PC-9 (cell line): ENCODE results near the gene TTC32. TPM values are rescaled to one million over a fixed set of nuclear protein-coding genes. Genes with fewer than 3 reads are reported as not detected.
"Not testable (repeated sequence)": the region's sequence is repeated elsewhere in the genome, so short reads cannot be mapped to it uniquely, and the experiment has no call there.

Source experiments
- BruUV-seq: library from RNA; stranded (reverse); fragments of 400-500 nt; replicated peaks from 2 replicates; lab custom pipeline; 2021; lab: Mats Ljungman, UMichigan
- CTCF ChIA-PET: fragments of 300-600 bp; sonication (Branson Sonifier 250); formaldehyde crosslinking; loops from one replicate; lab custom pipeline; 2022; ENCODE audit warnings: antibody characterized with exemption; lab: Charles Lee
- POLR2A ChIA-PET: fragments of 300-600 bp; sonication (Branson Sonifier 250); formaldehyde crosslinking; loops from one replicate; lab custom pipeline; 2022; ENCODE audit warnings: antibody characterized with exemption; ENCODE audit not compliant: unreplicated experiment; lab: Charles Lee
- DNase-seq, 2 experiments: peaks; one replicate each; pipeline versions ENCODE4 v3.0.0 to v3.0.0-alpha.2; 2015 to 2022; ENCODE audit warnings: mixed read lengths in 1 of 2
- H2AFZ ChIP-seq: fragments of 200-600 bp; sonication (generic); 2 replicates; pipeline ENCODE4 v1.8.1; 2017; ENCODE audit warnings: antibody characterized with exemption
- H3F3A ChIP-seq: fragments of 200-600 bp; sonication (generic); 2 replicates; pipeline ENCODE4 v1.8.1; 2017; ENCODE audit warnings: antibody characterized with exemption, mild to moderate bottlenecking, low read depth; ENCODE audit not compliant: insufficient read depth
- H3K27ac ChIP-seq: fragments of 200-600 bp; sonication (generic); 2 replicates; pipeline ENCODE4 v1.6.1; 2016; ENCODE audit warnings: mixed run types
- H3K27me3 ChIP-seq: fragments of 200-600 bp; sonication (generic); 2 replicates; pipeline ENCODE4 v1.6.1; 2016; ENCODE audit warnings: low read depth, mixed run types; ENCODE audit not compliant: insufficient read depth
- H3K36me3 ChIP-seq: fragments of 200-600 bp; sonication (generic); 2 replicates; pipeline ENCODE4 v1.6.1; 2016; ENCODE audit warnings: low read depth, mixed run types
- H3K4me1 ChIP-seq: fragments of 200-600 bp; sonication (generic); replicated peaks from 2 replicates; pipeline ENCODE4 v1.6.1; 2016; ENCODE audit warnings: mixed run types; ENCODE audit not compliant: insufficient read depth
- H3K4me2 ChIP-seq: fragments of 200-600 bp; sonication (generic); 2 replicates; pipeline ENCODE4 v1.6.1; 2017; ENCODE audit warnings: mixed run types
- H3K4me3 ChIP-seq: fragments of 200-600 bp; sonication (generic); 2 replicates; pipeline ENCODE4 v1.6.1; 2016; ENCODE audit warnings: mixed run types
- H3K79me2 ChIP-seq: fragments of 200-600 bp; sonication (generic); 2 replicates; pipeline ENCODE4 v1.6.1; 2017; ENCODE audit warnings: low read depth, mixed run types
- H3K9me2 ChIP-seq: fragments of 200-600 bp; sonication (generic); 2 replicates; pipeline ENCODE4 v1.8.1; 2017; ENCODE audit warnings: mild to moderate bottlenecking; ENCODE audit not compliant: insufficient read depth
- H3K9me3 ChIP-seq: fragments of 200-600 bp; sonication (generic); 2 replicates; pipeline ENCODE4 v1.8.1; 2016; ENCODE audit warnings: low read depth; ENCODE audit not compliant: insufficient read depth
- H4K20me1 ChIP-seq: fragments of 200-600 bp; sonication (generic); 2 replicates; pipeline ENCODE4 v1.8.1; 2017; ENCODE audit not compliant: insufficient read depth
- EZH2 ChIP-seq: fragments of 200-600 bp; sonication (generic); IDR thresholded peaks from 2 replicates; pipeline ENCODE4 v1.8.0; 2017; ENCODE audit warnings: antibody characterized with exemption, low read depth
- intact Hi-C: fragments of 100-400 bp; cut with micrococcal nuclease; formaldehyde crosslinking; loops from one replicate; pipeline ENCODE4 v1.10.0; 2022; ENCODE audit not compliant: unreplicated experiment
- total RNA-seq: library from RNA; stranded (reverse); gene quantifications from 2 replicates; pipeline ENCODE4 v1.2.3, GENCODE V29; 2021
- TF ChIP-seq, protein P1 (sequence below): fragments of 200-600 bp; sonication (generic); conservative IDR thresholded peaks from 2 replicates; pipeline ENCODE4 v1.6.1; 2017; ENCODE audit warnings: mixed run types, antibody characterized with exemption, mild to moderate bottlenecking, moderate library complexity

Gene TTC32
- total RNA-seq, 1 experiment from 2014 or later = 36.2 TPM

DNA sequence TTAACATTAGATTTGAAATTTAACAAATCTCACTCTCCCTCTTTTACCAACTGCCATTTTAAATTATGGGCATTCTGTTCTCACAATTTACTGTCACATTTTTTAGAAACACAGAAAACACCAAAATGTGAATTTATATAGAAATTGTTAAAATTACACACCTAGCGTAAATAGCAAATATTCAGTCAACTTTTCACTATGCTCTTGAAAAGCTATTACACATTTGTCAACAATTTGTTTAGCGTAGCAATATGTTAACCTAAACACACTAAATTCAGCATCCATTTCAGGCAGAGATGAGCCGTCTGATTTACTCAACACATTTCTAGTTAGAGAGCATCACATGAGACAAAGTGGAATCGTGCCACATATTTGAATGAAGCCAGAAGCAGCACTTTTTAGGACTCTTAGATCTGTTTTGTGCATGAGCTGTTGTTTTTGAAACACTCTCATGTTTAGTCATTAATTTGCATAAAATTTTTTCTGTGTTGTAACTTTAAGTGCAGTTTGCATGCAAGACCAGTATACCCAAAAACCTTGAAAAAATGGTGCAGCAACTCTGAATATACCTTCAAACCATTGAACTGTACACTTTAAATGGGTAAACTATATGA, 8.2 kb downstream of the TTC32 start:
- no peak for TF ChIP-seq EZH2
- TF ChIP-seq, protein P1, sequence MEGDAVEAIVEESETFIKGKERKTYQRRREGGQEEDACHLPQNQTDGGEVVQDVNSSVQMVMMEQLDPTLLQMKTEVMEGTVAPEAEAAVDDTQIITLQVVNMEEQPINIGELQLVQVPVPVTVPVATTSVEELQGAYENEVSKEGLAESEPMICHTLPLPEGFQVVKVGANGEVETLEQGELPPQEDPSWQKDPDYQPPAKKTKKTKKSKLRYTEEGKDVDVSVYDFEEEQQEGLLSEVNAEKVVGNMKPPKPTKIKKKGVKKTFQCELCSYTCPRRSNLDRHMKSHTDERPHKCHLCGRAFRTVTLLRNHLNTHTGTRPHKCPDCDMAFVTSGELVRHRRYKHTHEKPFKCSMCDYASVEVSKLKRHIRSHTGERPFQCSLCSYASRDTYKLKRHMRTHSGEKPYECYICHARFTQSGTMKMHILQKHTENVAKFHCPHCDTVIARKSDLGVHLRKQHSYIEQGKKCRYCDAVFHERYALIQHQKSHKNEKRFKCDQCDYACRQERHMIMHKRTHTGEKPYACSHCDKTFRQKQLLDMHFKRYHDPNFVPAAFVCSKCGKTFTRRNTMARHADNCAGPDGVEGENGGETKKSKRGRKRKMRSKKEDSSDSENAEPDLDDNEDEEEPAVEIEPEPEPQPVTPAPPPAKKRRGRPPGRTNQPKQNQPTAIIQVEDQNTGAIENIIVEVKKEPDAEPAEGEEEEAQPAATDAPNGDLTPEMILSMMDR = no peak
- H3K27me3 ChIP-seq = no peaks in the 10 kb centered on the region
- no peaks in the 10 kb centered on the region; the same call in 1 of the 2 replicates for H4K20me1 ChIP-seq
- no peaks in the 10 kb centered on the region; the same call in 1 of the 2 replicates for H3F3A ChIP-seq
- H3K9me2 ChIP-seq = no peaks in the 10 kb centered on the region
- peaks cover 13% of the 10 kb centered on the region; the same call in 1 of the 2 replicates for H3K4me1 ChIP-seq
- no peak overlapping the region for H3K27ac ChIP-seq
- 0 out of 2 replicates have a peak, but pooled peaks cover 10% of the 10 kb centered on the region for H3K36me3 ChIP-seq
- no peak for DNase-seq
- BruUV-seq = no TSS peak
- H3K79me2 ChIP-seq = peaks cover 27% of the 10 kb centered on the region
- H2AFZ ChIP-seq = no peak overlapping the region
- no peak overlapping the region for H3K4me3 ChIP-seq
- intact Hi-C loops = no loop called here
- H3K9me3 ChIP-seq = no peaks in the 10 kb centered on the region
- POLR2A ChIA-PET = no interaction called here
- CTCF ChIA-PET = no interaction called here
- no peak overlapping the region for H3K4me2 ChIP-seq

DNA sequence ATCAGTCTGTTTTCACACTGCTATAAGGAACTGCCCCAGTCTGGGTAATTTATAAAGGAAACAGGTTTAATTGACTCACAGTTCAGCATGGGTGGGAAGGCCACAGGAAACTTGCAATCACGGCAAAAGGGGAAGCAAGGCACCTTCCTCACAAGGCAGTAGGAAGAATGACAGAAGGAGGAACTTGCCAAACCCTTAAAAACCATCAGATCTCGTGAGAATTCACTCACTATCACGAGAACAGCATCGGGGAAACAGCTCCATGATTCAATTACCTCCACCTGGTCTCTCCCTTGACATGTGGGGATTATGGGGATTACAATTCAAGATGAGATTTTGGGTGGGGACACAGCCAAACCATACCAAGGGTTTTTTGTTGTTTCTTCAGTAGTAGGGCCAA, 9.8 kb downstream of the TTC32 start:
- H3K27me3 ChIP-seq, intact Hi-C loops, H3K27ac ChIP-seq, H3K4me2 ChIP-seq, BruUV-seq, DNase-seq, H2AFZ ChIP-seq, H3K9me2 ChIP-seq, H3K4me1 ChIP-seq, H3K9me3 ChIP-seq, H3F3A ChIP-seq, H3K36me3 ChIP-seq, POLR2A ChIA-PET, H4K20me1 ChIP-seq, H3K4me3 ChIP-seq: not testable (repeated sequence)
- H3K79me2 ChIP-seq = peaks cover 10% of the 10 kb centered on the region; the same call in 1 of the 2 replicates
- CTCF ChIA-PET = interaction anchor here (0.5 kb wide), 1 partner anchor 151 kb away, joined by 3 read pairs; no protein-coding TSS in a partner anchor

DNA sequence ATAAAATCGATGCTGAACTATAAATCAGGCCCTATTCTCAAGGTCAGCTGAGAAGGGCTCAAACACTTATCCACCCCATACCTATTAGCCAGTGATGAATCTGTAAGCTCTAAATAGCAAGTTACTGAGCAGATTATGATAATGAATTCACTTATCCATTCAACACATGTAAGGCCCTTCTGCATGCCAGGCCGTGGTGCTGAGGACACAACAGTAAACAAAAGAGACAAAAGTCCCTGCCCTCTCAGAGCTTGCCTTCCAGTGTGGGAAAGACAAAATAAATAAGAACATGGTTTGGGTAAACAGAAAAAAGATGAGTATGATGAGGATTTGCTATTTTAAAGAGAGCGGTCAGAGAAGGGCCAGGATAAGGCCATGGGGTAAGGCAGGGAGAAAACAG, 11.7 kb downstream of the TTC32 start:
- H2AFZ ChIP-seq = no peak overlapping the region
- DNase-seq = no peak
- intact Hi-C loops = no loop called here
- H3K27me3 ChIP-seq = no peaks in the 10 kb centered on the region
- no peak for TF ChIP-seq EZH2
- TF ChIP-seq, protein P1 = no peak
- no peak overlapping the region for H3K4me3 ChIP-seq
- no peak overlapping the region for H3K27ac ChIP-seq
- H3K4me1 ChIP-seq = no peaks in the 10 kb centered on the region
- H3K79me2 ChIP-seq = no peaks in the 10 kb centered on the region
- H3K36me3 ChIP-seq = no peaks in the 10 kb centered on the region
- H3K4me2 ChIP-seq = no peak overlapping the region
- H3K9me2 ChIP-seq = no peaks in the 10 kb centered on the region
- CTCF ChIA-PET = no interaction called here
- no TSS peak for BruUV-seq
- H3F3A ChIP-seq = no peaks in the 10 kb centered on the region
- no peaks in the 10 kb centered on the region; the same call in 1 of the 2 replicates for H4K20me1 ChIP-seq
- POLR2A ChIA-PET = no interaction called here
- no peaks in the 10 kb centered on the region for H3K9me3 ChIP-seq
